Cardiac fibroblast (primary cell): ENCODE results near the gene GTSE1.

Experiments
- DNase-seq, 2 donors: peaks; one replicate each; pipeline versions ENCODE4 v3.0.0 to v3.0.0-alpha.2; 2010; ENCODE audit warnings: low read depth in 2 of 2
- H3K4me3 ChIP-seq, 2 donors: replicated peaks in 1 of 2; 1 replicate in 1 of 2; 2 replicates in 1 of 2; pipeline ENCODE4 v1.5.1; 2011; ENCODE audit warnings: low read depth in 2 of 2, low read length in 2 of 2, mild to moderate bottlenecking in 2 of 2, moderate library complexity in 1 of 2
- CTCF ChIP-seq: IDR thresholded peaks from one replicate; pipeline ENCODE4 v1.5.1; 2011; ENCODE audit warnings: low read depth, mild to moderate bottlenecking, low read length, inconsistent platforms

GTSE1 gene

GRCh38 chr22:46352691-46353386 is 56.2 kb downstream of the GTSE1 start:
- TF ChIP-seq CTCF, result no peak
- no peak overlapping the region for H3K4me3 ChIP-seq
- peak; percentile 18 to 50 for DNase-seq

DNA sequence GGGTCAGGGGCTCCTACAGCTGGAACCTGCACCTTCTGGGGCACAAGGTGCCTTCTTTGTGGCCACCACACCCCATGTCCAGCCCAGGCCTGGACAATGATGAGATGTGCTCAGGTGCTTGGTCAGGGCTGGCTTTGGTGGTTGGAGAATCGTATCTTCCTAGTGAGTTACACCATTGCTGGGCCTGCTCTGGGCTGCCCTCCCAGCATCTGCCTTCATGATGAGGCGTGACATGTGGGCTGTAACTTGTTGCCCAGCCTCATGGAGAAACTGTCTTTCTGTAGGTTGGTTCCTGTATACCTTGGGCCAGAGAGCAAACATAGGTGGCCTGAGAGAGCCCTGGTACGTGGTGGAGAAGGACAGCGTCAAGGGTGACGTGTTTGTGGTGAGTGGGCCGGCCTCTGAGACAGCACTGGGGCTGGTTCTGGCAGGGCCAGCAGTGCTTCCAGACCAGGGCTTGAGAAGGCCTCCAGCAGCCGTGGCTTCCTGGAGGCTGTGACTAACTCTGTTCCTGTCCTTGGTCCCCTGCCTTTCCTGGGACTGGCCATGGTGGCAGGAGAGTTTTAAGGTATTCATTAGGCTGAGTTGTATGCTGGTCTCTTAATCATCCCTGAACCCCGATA is 56.9 kb downstream of the GTSE1 start:
- no peak for TF ChIP-seq CTCF
- DNase-seq, result peak in 1 of 2 donors; percentile 7
- H3K4me3 ChIP-seq, result no peak overlapping the region

DNA sequence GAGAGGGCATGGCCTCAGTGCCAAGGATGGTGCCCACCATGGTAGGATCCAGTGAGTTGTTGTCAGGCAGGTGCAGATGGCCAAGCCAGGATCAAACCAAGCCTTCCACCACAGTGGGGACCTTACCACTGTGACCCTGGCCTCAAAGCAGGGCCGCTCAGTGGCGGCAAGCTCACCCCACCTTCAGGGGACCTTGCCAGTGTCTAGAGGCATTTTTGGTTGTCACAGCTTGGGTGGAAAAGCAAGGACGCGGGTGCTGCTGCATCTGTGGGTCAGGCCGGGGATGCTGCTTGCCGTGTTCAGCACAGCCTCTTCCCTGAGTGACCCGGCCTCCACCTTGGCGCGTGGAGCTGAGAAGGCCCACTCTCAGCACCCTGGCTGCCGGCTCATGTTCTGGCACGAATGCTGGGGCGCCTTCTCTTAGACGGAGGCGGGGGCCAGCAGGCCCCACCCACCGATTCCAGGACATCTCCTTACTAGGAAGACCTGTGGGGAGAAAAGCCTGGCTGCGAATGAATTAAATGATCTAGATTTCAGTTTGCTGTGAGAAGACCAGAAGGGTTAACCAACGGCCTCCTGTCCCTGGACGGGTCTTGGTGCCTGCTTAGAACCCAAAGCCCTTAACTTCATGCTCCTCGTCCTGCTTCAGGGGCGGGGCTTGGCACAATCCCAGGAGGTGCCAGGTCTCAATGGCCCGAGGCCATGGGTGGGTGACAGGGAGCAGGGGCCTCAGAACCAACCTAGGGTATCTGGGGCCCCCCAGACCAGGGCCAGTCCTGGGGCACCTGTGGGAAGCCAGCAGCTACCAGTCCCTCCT is 57.7 kb downstream of the GTSE1 start:
- no peak overlapping the region for H3K4me3 ChIP-seq
- DNase-seq, result no peak
- TF ChIP-seq CTCF, result no peak

DNA sequence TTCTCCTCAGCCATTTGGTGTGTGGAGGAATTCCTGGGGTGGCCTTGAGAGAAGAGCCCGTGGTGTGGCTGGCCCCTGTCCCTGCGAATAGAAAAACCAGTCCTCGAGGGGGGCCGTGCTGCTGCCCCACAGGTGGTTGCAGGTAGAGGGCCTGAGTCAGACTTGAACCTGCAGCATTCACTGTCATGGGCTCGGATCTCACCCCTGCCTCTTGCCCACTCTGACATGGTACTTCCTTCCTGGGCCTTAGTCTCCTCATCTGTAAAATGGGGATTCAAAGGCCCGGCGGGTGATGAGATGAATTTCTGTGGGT is 58.3 kb downstream of the GTSE1 start:
- TF ChIP-seq CTCF, result no peak
- DNase-seq, result no peak

GRCh38 chr22:46355369-46355995 is 58.8 kb downstream of the GTSE1 start:
- TF ChIP-seq CTCF, result peak; percentile 75

More for the DNA sequence above, 58.3 kb downstream of the GTSE1 start:
- no peak overlapping the region for H3K4me3 ChIP-seq

GRCh38 chr22:46355996-46356471 is 59.4 kb downstream of the GTSE1 start:
- TF ChIP-seq CTCF, result no peak
- H3K4me3 ChIP-seq, result no peak overlapping the region

More at GRCh38 chr22:46355369-46355995, 58.8 kb downstream of the GTSE1 start:
- DNase-seq, result peak; percentile 61 to 67
- H3K4me3 ChIP-seq, result no peak overlapping the region

More at GRCh38 chr22:46355996-46356471, 59.4 kb downstream of the GTSE1 start:
- DNase-seq, result no peak
